ENCODE measurements around the gene CDC34. TPM values are rescaled to one million over a fixed set of nuclear protein-coding genes. Genes with fewer than 3 reads are reported as not detected.

The CDC34 gene
- total RNA-seq, 1 experiment from 2014 or later: 96.1 TPM

GRCh38 chr19:497491-497868, 34.1 kb upstream of the CDC34 start:
- no peak for DNase-seq (ENCODE audit: low spot score)

- no peak for DNase-seq (ENCODE audit: low spot score)
These were observed 33.6 kb upstream of the CDC34 start for GRCh38 chr19:497869-498510.

- DNase-seq (ENCODE audit: low spot score): no peak
These were observed 33.1 kb upstream of the CDC34 start for GRCh38 chr19:498511-498891.

GRCh38 chr19:498977-499623, 32.5 kb upstream of the CDC34 start:
- DNase-seq (ENCODE audit: low spot score): no peak

- no peak for DNase-seq (ENCODE audit: low spot score)
These were observed 29.9 kb upstream of the CDC34 start for GRCh38 chr19:501646-502045.

GRCh38 chr19:504616-505015, 26.9 kb upstream of the CDC34 start:
- DNase-seq (ENCODE audit: low spot score): no peak

- DNase-seq (ENCODE audit: low spot score): peak; percentile 100
These were observed 24.9 kb upstream of the CDC34 start for GRCh38 chr19:506404-507285.

- peak; percentile 66 for DNase-seq (ENCODE audit: low spot score)
These were observed 24.0 kb upstream of the CDC34 start, which contains the start of gene TPGS1 for GRCh38 chr19:507286-508203. TPGS1 (plus strand) TSS chr19:507497; CDS start chr19:507507, 10 bp downstream.

- no peak for DNase-seq (ENCODE audit: low spot score)
These were observed 23.1 kb upstream of the CDC34 start for GRCh38 chr19:508204-509150.

GRCh38 chr19:510606-511100, 20.9 kb upstream of the CDC34 start:
- DNase-seq (ENCODE audit: low spot score): peak; percentile 84

GRCh38 chr19:511101-511851, 20.3 kb upstream of the CDC34 start:
- peak; percentile 91 for DNase-seq (ENCODE audit: low spot score)

GRCh38 chr19:512547-513365, 18.8 kb upstream of the CDC34 start:
- DNase-seq (ENCODE audit: low spot score): no peak

GRCh38 chr19:513368-514165, 18.0 kb upstream of the CDC34 start:
- no peak for DNase-seq (ENCODE audit: low spot score)

- DNase-seq (ENCODE audit: low spot score): no peak
These were observed 17.3 kb upstream of the CDC34 start for GRCh38 chr19:514166-514663.

- no peak for DNase-seq (ENCODE audit: low spot score)
These were observed 13.6 kb upstream of the CDC34 start for GRCh38 chr19:517721-518597.

- DNase-seq (ENCODE audit: low spot score): no peak
These were observed 12.8 kb upstream of the CDC34 start for GRCh38 chr19:518598-519231.
